Measurements from ENCODE around the gene SHMT2.

Gene SHMT2

DNA sequence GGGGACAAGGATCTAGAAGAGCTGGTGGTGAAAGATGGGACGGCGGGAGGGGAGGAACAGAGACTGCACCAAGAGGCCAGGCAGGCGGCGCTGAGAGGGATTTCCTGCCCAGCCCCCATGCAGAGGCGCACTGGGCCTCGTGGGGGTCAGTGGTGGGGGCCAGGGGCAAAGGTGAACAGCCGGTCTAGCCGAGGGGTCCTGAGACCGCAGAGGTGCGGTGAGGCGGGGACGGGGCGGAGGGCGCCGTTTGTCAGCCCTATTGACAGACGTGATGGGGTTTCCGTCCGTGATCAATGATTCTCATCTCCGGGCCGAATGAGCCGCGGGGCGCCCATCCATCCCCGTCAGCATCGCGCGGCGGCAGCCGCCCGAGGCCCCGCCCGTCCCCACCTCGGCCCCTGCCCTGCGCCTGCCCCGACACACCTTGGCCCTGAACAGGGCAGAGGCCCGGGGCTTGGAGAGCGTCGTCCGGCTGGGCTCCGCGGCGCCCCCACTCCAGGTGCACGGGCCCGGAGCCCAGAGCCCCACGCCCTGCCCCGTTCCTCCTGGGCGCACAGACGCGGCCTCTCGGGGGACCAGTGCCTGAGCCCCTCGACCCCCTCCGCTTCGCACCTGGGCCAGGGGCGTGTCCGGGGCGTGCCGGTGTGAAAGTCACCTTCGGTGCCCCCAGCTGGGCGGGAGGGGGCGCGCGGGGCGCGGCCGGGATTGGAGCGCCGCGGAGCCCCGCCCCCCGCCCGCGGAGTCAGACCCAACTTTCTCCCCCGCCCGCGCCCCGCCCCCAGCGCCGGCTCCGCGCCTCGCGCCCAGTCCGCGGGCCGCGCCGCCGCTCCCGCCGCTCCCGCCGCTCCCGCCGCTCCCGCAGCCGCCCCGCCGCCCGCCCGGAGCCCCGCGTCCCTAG lies 13.2 kb upstream of the SHMT2 start, which contains the start of gene NXPH4:
NXPH4 (plus strand) TSS at position 781 of the 898 bp plus-strand sequence. CDS start 176 bp downstream, outside the sequence.
- DNase-seq (ENCODE audit: low read depth) = no peak
- H3K4me3 ChIP-seq (ENCODE audit: low read depth, low read length) = no peak within 1 kb of the TSS
- TF ChIP-seq MYC (IDR thresholded peaks at IDR 0.05; ENCODE audit: low read depth, low read length) (no peak), POLR2A (IDR thresholded peaks at IDR 0.05; ENCODE audit: extremely low read depth, insufficient read length) (no peak)
- TF ChIP-seq, protein P1, sequence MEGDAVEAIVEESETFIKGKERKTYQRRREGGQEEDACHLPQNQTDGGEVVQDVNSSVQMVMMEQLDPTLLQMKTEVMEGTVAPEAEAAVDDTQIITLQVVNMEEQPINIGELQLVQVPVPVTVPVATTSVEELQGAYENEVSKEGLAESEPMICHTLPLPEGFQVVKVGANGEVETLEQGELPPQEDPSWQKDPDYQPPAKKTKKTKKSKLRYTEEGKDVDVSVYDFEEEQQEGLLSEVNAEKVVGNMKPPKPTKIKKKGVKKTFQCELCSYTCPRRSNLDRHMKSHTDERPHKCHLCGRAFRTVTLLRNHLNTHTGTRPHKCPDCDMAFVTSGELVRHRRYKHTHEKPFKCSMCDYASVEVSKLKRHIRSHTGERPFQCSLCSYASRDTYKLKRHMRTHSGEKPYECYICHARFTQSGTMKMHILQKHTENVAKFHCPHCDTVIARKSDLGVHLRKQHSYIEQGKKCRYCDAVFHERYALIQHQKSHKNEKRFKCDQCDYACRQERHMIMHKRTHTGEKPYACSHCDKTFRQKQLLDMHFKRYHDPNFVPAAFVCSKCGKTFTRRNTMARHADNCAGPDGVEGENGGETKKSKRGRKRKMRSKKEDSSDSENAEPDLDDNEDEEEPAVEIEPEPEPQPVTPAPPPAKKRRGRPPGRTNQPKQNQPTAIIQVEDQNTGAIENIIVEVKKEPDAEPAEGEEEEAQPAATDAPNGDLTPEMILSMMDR (IDR thresholded peaks at IDR 0.05; ENCODE audit: low read depth, low read length) = no peak
- TF ChIP-seq, protein P2, sequence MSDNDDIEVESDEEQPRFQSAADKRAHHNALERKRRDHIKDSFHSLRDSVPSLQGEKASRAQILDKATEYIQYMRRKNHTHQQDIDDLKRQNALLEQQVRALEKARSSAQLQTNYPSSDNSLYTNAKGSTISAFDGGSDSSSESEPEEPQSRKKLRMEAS (IDR thresholded peaks at IDR 0.05; ENCODE audit: low read depth, low read length) = no peak

DNA sequence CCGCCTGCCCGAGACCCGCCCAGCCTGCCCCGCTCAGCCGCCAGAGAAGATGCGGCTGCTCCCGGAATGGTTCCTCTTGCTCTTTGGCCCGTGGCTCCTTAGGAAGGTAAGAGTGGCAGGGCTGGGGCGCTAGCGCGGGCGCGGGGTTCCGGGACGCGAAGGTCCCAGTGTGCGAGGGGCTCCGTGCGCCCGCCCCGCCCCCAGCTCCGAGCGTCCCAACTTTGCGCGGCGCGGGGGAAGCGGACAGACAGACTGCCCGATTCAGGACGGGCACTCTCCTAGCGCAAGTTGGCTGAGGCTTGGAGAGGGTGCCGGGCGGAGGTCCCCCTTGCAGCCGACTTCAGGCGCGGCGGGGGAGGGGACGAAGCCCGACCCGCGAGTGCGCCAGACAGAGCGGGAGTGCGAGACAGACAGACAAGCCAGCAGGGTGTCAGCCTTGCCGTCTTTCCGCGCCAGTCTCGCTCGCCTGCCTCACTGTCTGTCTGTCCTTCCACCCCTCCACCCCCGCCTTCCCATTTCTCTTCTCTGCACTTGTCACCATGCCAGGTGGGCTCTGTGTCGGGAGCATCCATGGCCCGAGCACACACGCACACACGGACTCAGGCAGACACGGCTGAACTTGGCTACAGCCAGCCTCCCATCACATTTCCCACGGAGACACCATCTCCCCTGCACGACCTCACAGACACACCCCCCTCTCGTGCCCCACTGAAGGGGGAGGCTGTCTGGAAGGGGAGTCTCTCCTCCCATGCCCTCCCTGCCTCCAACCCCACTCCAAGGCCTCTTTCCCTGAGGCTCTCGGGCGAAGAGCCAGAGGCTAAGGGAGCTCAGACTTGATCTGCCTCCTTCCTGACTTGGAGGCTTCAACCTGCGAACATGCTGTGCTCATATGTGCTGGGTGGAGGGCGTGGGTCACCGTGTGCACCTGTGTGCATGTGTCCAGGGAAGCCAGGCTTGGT lies 12.3 kb upstream of the SHMT2 start:
- no peak overlapping the region for H3K4me3 ChIP-seq (ENCODE audit: low read depth, low read length)
- DNase-seq (ENCODE audit: low read depth) = peak; percentile 49
- no peak for TF ChIP-seq MYC (IDR thresholded peaks at IDR 0.05; ENCODE audit: low read depth, low read length)
- TF ChIP-seq, protein P2 (IDR thresholded peaks at IDR 0.05; ENCODE audit: low read depth, low read length) = no peak
- TF ChIP-seq, protein P1 (IDR thresholded peaks at IDR 0.05; ENCODE audit: low read depth, low read length) = no peak
- no peak for TF ChIP-seq POLR2A (IDR thresholded peaks at IDR 0.05; ENCODE audit: extremely low read depth, insufficient read length)

DNA sequence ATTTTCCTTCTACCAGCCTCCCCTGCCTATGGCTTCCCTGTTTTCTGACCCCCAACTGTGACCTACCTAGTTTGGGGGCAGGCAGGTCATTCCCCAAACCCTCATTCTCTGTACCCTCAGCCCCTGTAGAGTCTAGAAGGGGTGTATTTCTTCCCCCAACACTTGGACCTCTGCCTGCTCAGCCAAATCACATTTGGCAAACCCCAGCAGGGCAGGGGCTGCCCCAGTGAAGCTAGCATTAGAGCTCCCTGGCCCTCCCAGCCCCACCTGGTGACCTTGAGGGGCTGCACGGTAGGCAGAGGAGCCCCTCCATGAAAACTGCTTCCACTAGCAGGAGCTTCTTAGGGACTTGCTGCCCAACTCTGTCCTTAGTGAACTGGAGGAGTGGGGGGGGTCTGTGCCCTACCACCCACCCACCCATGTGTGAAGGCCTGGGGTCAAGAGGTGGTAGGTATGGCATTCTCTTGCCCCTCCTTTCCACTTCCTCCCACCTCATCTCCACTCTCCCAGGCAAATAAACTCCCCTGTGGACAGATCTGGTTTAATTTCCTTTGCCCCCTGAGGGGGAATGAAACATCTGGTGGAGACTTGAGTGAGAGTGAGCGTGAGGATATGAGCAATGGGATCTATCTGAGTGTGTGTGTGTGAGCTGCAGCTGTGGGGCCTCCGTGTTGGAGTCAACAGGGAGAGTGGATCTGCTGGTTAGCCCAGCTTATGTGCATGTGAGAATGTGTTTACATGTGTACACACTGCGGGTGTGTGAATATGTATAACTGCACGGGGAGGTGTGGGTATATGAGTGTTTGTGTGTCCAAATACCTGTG lies 11.3 kb upstream of the SHMT2 start:
- H3K4me3 ChIP-seq (ENCODE audit: low read depth, low read length) = no peak overlapping the region
- TF ChIP-seq POLR2A (IDR thresholded peaks at IDR 0.05; ENCODE audit: extremely low read depth, insufficient read length) = no peak
- TF ChIP-seq, protein P1 (IDR thresholded peaks at IDR 0.05; ENCODE audit: low read depth, low read length) = no peak
- no peak for DNase-seq (ENCODE audit: low read depth)

DNA sequence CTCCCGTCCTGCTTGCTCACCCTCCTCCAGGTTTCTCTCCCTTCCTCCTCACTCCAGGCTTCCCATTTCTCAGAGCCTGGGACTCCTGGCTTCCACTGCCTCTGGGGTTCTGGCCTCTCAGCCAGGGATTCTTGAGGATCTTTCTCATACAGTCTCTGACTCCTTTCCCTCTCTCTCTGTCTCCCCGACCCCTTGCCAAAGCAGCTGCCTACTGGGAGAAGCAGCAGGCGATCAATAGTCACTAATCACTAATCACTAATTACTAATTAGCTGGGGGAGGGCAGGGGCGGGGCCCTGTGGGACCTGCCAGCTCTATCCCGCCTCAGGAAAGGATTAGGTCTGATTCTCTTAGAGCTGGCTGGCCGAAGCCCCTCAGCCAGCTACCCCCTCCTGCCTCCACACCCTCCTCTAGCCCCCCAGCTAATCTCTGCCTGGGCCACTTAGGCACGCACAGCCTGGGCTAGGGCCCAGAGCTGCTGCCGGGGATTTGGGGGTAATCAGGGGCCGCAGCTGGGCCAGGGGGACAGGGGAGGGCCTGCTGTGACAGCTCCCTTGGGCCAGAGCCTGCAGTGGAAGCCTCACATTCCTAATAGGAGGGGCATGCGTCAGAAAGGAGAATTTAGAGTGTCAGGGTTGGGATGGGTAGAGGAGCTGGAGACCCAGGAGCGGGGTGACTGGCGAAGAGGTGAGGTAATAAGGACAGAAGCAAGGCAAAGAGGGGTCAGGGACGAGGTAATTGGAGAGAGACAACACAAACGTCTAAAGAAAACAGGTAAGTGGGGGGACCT lies 10.1 kb upstream of the SHMT2 start:
- TF ChIP-seq, protein P2 (IDR thresholded peaks at IDR 0.05; ENCODE audit: low read depth, low read length) = no peak
- TF ChIP-seq MYC (IDR thresholded peaks at IDR 0.05; ENCODE audit: low read depth, low read length) = no peak
- TF ChIP-seq, protein P1 (IDR thresholded peaks at IDR 0.05; ENCODE audit: low read depth, low read length) = no peak
- no peak for DNase-seq (ENCODE audit: low read depth)
- H3K4me3 ChIP-seq (ENCODE audit: low read depth, low read length) = no peak overlapping the region

Data from NB4 (cell line).